SK-N-MC (cell line): ENCODE results near the gene ANO6.

Source experiments
- EZH2 ChIP-seq: fragments of 200-600 bp; sonication (generic); IDR thresholded peaks from one replicate; pipeline ENCODE4 v1.6.1; 2017; ENCODE audit warnings: antibody characterized with exemption
- POLR2AphosphoS5 ChIP-seq: IDR thresholded peaks from 2 replicates; pipeline ENCODE4 v1.6.1; 2012; ENCODE audit warnings: mild to moderate bottlenecking, low read depth, low read length, borderline replicate concordance

GRCh38 chr12:45483571-45483970 is 267.7 kb downstream of the ANO6 start:
- TF ChIP-seq POLR2AphosphoS5 (no peak), EZH2 (no peak)
